H1 (cell line): Measurements from ENCODE around the gene ASB16. TPM values are rescaled to one million over a fixed set of nuclear protein-coding genes. Genes with fewer than 3 reads are reported as not detected.

Experiments used
- CTCF ChIA-PET: fragments of 300-600 bp; sonication (Branson Sonifier 250); formaldehyde crosslinking; loops from one replicate; lab custom pipeline; 2021; ENCODE audit not compliant: partially characterized antibody; lab: Charles Lee
- POLR2A ChIA-PET: fragments of 300-600 bp; sonication (Branson Sonifier 250); formaldehyde crosslinking; loops from one replicate; lab custom pipeline; 2021; ENCODE audit warnings: inconsistent platforms; ENCODE audit not compliant: partially characterized antibody; lab: Charles Lee
- DNase-seq, 2 experiments: peaks; one replicate each; pipeline versions ENCODE4 v3.0.0 to v3.0.0-alpha.2; 2010 to 2022; ENCODE audit warnings: low spot score in 2 of 2, low read depth in 1 of 2, mixed read lengths in 1 of 2
- FAIRE-seq: peaks from 2 replicates; lab custom pipeline; 2011; peaks lifted over from hg19 to GRCh38; lab: Jason Lieb, UNC
- H2AFZ ChIP-seq: 2 replicates; pipeline ENCODE4 v1.8.1; 2012; ENCODE audit warnings: low read length, inconsistent platforms
- H2AK5ac ChIP-seq: 2 replicates; pipeline ENCODE4 v1.6.1; 2013; ENCODE audit warnings: low read depth, low read length
- H2BK120ac ChIP-seq: replicated peaks from 2 replicates; pipeline ENCODE3; 2013; ENCODE audit warnings: low read depth, low read length, inconsistent platforms
- H2BK12ac ChIP-seq: 2 replicates; pipeline ENCODE4 v1.6.1; 2013; ENCODE audit warnings: low read depth, low read length
- H2BK15ac ChIP-seq: 2 replicates; pipeline ENCODE4 v1.6.1; 2013; ENCODE audit warnings: low read length
- H2BK20ac ChIP-seq: 2 replicates; pipeline ENCODE4 v1.6.1; 2013; ENCODE audit warnings: low read length
- H2BK5ac ChIP-seq: 2 replicates; pipeline ENCODE4 v1.6.1; 2013; ENCODE audit warnings: low read depth, low read length
- H3K14ac ChIP-seq: 2 replicates; pipeline ENCODE4 v1.6.1; 2013; ENCODE audit warnings: inconsistent platforms; ENCODE audit not compliant: insufficient read length
- H3K18ac ChIP-seq: 2 replicates; pipeline ENCODE4 v1.6.1; 2013; ENCODE audit warnings: low read length; ENCODE audit errors: extremely low read depth
- H3K23ac ChIP-seq: 2 replicates; pipeline ENCODE4 v1.6.1; 2013; ENCODE audit warnings: inconsistent platforms; ENCODE audit not compliant: insufficient read length
- H3K23me2 ChIP-seq: 2 replicates; pipeline ENCODE4 v1.6.1; 2013; ENCODE audit warnings: low read depth, low read length
- H3K27ac ChIP-seq: 2 replicates; pipeline ENCODE4 v1.6.1; 2011; ENCODE audit warnings: low read depth, low read length, inconsistent platforms
- H3K27me3 ChIP-seq, 4 experiments: replicated peaks in 1 of 4; 1 replicate in 1 of 4; 2 replicates in 3 of 4; pipeline versions ENCODE4 v1.6.1 to v1.8.1; 2011 to 2013; ENCODE audit warnings: low read length in 3 of 4, mild to moderate bottlenecking in 3 of 4, inconsistent platforms in 2 of 4, mixed read lengths in 2 of 4, moderate library complexity in 1 of 4; ENCODE audit not compliant: control insufficient read depth in 3 of 4, insufficient read depth in 3 of 4; ENCODE audit errors: extremely low read depth in 1 of 4
- H3K36me3 ChIP-seq, 4 experiments: 2 replicates each; pipeline versions ENCODE4 v1.6.1 to v1.8.1; 2011 to 2013; ENCODE audit warnings: mild to moderate bottlenecking in 4 of 4, low read length in 3 of 4, moderate library complexity in 2 of 4, control low read depth in 1 of 4, inconsistent platforms in 1 of 4; ENCODE audit not compliant: insufficient read depth in 4 of 4, control insufficient read depth in 2 of 4
- H3K4ac ChIP-seq: replicated peaks from 2 replicates; pipeline ENCODE3; 2013; ENCODE audit warnings: low read length, low read depth, mixed read lengths, inconsistent platforms; ENCODE audit not compliant: insufficient read length
- H3K4me1 ChIP-seq, 4 experiments: replicated peaks in 1 of 4; 1 replicate in 1 of 4; 2 replicates in 3 of 4; pipeline versions ENCODE4 v1.6.1 to v1.8.1; 2011 to 2013; ENCODE audit warnings: low read length in 3 of 4, inconsistent platforms in 2 of 4, mixed read lengths in 1 of 4; ENCODE audit not compliant: insufficient read depth in 4 of 4, control insufficient read depth in 3 of 4
- H3K4me2 ChIP-seq, 2 experiments: 2 replicates each; pipeline versions ENCODE4 v1.6.1 to v1.8.1; 2011 to 2013; ENCODE audit warnings: low read depth in 2 of 2, low read length in 2 of 2, control low read depth in 1 of 2, inconsistent platforms in 1 of 2, mild to moderate bottlenecking in 1 of 2; ENCODE audit not compliant: insufficient read depth in 1 of 2
- H3K4me3 ChIP-seq, 4 experiments: fragments of 200-600, 300-600 bp in 1 of 4; sonication (generic), shearing (Covaris generic), sonication (Bioruptor Twin) in 1 of 4; 2 replicates each; pipeline versions ENCODE4 v1.5.1 to v1.8.1; 2011 to 2016; ENCODE audit warnings: low read length in 4 of 4, low read depth in 3 of 4, control low read depth in 2 of 4, inconsistent platforms in 2 of 4, mild to moderate bottlenecking in 2 of 4, mixed read lengths in 1 of 4, moderate library complexity in 1 of 4; ENCODE audit not compliant: insufficient read depth in 2 of 4; ENCODE audit errors: extremely low read depth in 1 of 4
- H3K56ac ChIP-seq: replicated peaks from 2 replicates; pipeline ENCODE3; 2013; ENCODE audit warnings: low read depth, mild to moderate bottlenecking, mixed read lengths, low read length, inconsistent platforms; ENCODE audit not compliant: insufficient read length
- H3K79me1 ChIP-seq: 2 replicates; pipeline ENCODE4 v1.6.1; 2013; ENCODE audit warnings: low read depth, low read length, control low read depth
- H3K79me2 ChIP-seq, 2 experiments: 2 replicates each; pipeline versions ENCODE4 v1.6.1 to v1.8.1; 2012 to 2013; ENCODE audit warnings: low read length in 2 of 2, mild to moderate bottlenecking in 2 of 2, inconsistent platforms in 1 of 2; ENCODE audit not compliant: insufficient read depth in 2 of 2, control insufficient read depth in 1 of 2
- H3K9ac ChIP-seq, 4 experiments: replicated peaks in 1 of 4; 1 replicate in 1 of 4; 2 replicates in 3 of 4; pipeline versions ENCODE4 v1.6.1 to v1.8.1; 2011 to 2013; ENCODE audit warnings: low read depth in 3 of 4, low read length in 3 of 4, control low read depth in 2 of 4, mild to moderate bottlenecking in 2 of 4, moderate library complexity in 2 of 4, inconsistent platforms in 1 of 4; ENCODE audit errors: extremely low read depth in 1 of 4
- H3K9me3 ChIP-seq, 2 experiments: 2 replicates each; pipeline versions ENCODE4 v1.6.1 to v1.8.1; 2012 to 2013; ENCODE audit warnings: mild to moderate bottlenecking in 2 of 2, moderate library complexity in 2 of 2, control low read depth in 1 of 2, inconsistent platforms in 1 of 2, low read depth in 1 of 2, low read length in 1 of 2, mixed read lengths in 1 of 2; ENCODE audit not compliant: insufficient read depth in 2 of 2
- H4K20me1 ChIP-seq, 2 experiments: replicated peaks in 1 of 2; 2 replicates each; pipeline versions ENCODE3 to v1.8.1; 2011 to 2013; ENCODE audit warnings: inconsistent platforms in 2 of 2, low read length in 2 of 2, mild to moderate bottlenecking in 1 of 2; ENCODE audit not compliant: insufficient read depth in 2 of 2, control insufficient read depth in 1 of 2
- H4K5ac ChIP-seq: 2 replicates; pipeline ENCODE4 v1.6.1; 2013; ENCODE audit warnings: low read length, low read depth, mixed read lengths, inconsistent platforms; ENCODE audit not compliant: insufficient read length
- H4K8ac ChIP-seq: 2 replicates; pipeline ENCODE4 v1.8.0; 2013; ENCODE audit warnings: mild to moderate bottlenecking, moderate library complexity, low read length, inconsistent platforms; ENCODE audit not compliant: insufficient read depth; ENCODE audit errors: extremely low read depth
- H4K91ac ChIP-seq: replicated peaks from 2 replicates; pipeline ENCODE3; 2013; ENCODE audit warnings: low read length, mixed read lengths, inconsistent platforms; ENCODE audit not compliant: insufficient read length
- BACH1 ChIP-seq: IDR thresholded peaks from 2 replicates; pipeline ENCODE4 v1.6.1; 2012; ENCODE audit warnings: low read length, improper control_type of control experiment
- CHD1 ChIP-seq: IDR thresholded peaks from 2 replicates; pipeline ENCODE4 v1.6.1; 2012; ENCODE audit warnings: low read depth, low read length, improper control_type of control experiment
- EZH2 ChIP-seq: fragments of 200-600 bp; sonication (generic); IDR thresholded peaks from 2 replicates; pipeline ENCODE4 v1.7.1; 2012; ENCODE audit warnings: low read depth, mild to moderate bottlenecking, moderate library complexity, low read length, inconsistent platforms; ENCODE audit not compliant: severe bottlenecking
- HDAC2 ChIP-seq, 2 experiments: fragments of 300-600 bp in 1 of 2; sonication (generic) in 1 of 2; IDR thresholded peaks; 2 replicates each; pipeline ENCODE4 v1.6.1; 2011 to 2012; ENCODE audit warnings: low read depth in 2 of 2, low read length in 2 of 2, mild to moderate bottlenecking in 2 of 2, moderate library complexity in 2 of 2, borderline replicate concordance in 1 of 2, inconsistent platforms in 1 of 2
- KDM5A ChIP-seq: fragments of 200-600 bp; IDR thresholded peaks from 2 replicates; pipeline ENCODE4 v1.7.1; 2012; ENCODE audit warnings: mild to moderate bottlenecking, low read length, inconsistent platforms, mixed read lengths
- NANOG ChIP-seq: IDR thresholded peaks from 2 replicates; pipeline ENCODE4 v1.6.1; 2011; ENCODE audit warnings: low read length, low read depth, mild to moderate bottlenecking, inconsistent platforms; ENCODE audit not compliant: insufficient read depth, poor library complexity, severe bottlenecking
- PHF8 ChIP-seq: fragments of 200-600 bp; sonication (generic); conservative IDR thresholded peaks from 2 replicates; pipeline ENCODE4 v1.7.1; 2012; ENCODE audit warnings: low read depth, mild to moderate bottlenecking, inconsistent platforms, low read length, moderate library complexity
- POLR2A ChIP-seq, 2 experiments: IDR thresholded peaks; 1 replicate in 1 of 2; 2 replicates in 1 of 2; pipeline ENCODE4 v1.6.1; 2011; ENCODE audit warnings: low read depth in 2 of 2, low read length in 2 of 2, mild to moderate bottlenecking in 2 of 2; ENCODE audit errors: control extremely low read depth in 1 of 2
- RNF2 ChIP-seq: fragments of 200-900, 300-1000 bp; sonication (generic); IDR thresholded peaks from 2 replicates; pipeline ENCODE4 v1.7.1; 2016; ENCODE audit warnings: borderline replicate concordance, low read depth, mild to moderate bottlenecking, antibody characterized with exemption, low read length; ENCODE audit not compliant: poor library complexity, severe bottlenecking; ENCODE audit errors: missing control alignments
- SIN3A ChIP-seq, 2 experiments: IDR thresholded peaks in 1 of 2; conservative IDR thresholded peaks in 1 of 2; 2 replicates each; pipeline ENCODE4 v1.6.1; 2011 to 2012; ENCODE audit warnings: low read length in 2 of 2, improper control_type of control experiment in 1 of 2, low read depth in 1 of 2, mild to moderate bottlenecking in 1 of 2
- TEAD4 ChIP-seq: IDR thresholded peaks from 2 replicates; pipeline ENCODE4 v1.6.1; 2012; ENCODE audit warnings: low read depth, low read length, inconsistent platforms, mixed read lengths
- WGBS, 2 experiments: shearing (Covaris generic) in 1 of 2; methylation state at CpG; one replicate each; pipeline versions ENCODE4 v1.1.6 to v1.1.7; 2013 to 2015; ENCODE audit warnings: low lambda C conversion rate in 2 of 2, mixed read lengths in 2 of 2, inconsistent platforms in 1 of 2, low coverage in 1 of 2, missing lambda C conversion rate in 1 of 2; ENCODE audit not compliant: insufficient replicate concordance in 2 of 2, insufficient coverage in 1 of 2, insufficient read length in 1 of 2; ENCODE audit errors: extremely low coverage in 1 of 2, missing lambda C conversion rate in 1 of 2; 5-methylcytosine and 5-hydroxymethylcytosine counted together
- polyA plus RNA-seq, 7 experiments: library from polyadenylated mRNA; depleted of rRNA in 3 of 7; stranded (reverse) in 5 of 7; unstranded in 2 of 7; fragments of >200 nt in 5 of 7; fragments of 200-250 nt in 2 of 7; gene quantifications; 1 replicate in 5 of 7; 2 replicates in 1 of 7; 4 replicates in 1 of 7; pipeline versions ENCODE4 v1.2.1 to v1.2.3, GENCODE V29; 2011 to 2013; ENCODE audit warnings: missing spikeins in 2 of 7, mixed read lengths in 2 of 7
- total RNA-seq: library from RNA; stranded (reverse); fragmentation: NEBNext Ultra II Directional; extraction: Animal tissue kit (Norgen Biotek cat#: 25700); gene quantifications from 2 replicates; pipeline ENCODE4 v1.2.1, GENCODE V29; 2021
- TF ChIP-seq, protein P1 (sequence below): IDR thresholded peaks from 2 replicates; pipeline ENCODE4 v1.6.1; 2011; ENCODE audit warnings: low read depth, mild to moderate bottlenecking, low read length; ENCODE audit not compliant: insufficient read depth

ASB16 gene
- total and polyA plus RNA-seq, 2 of the 8 experiments (the other 6 are each of a cell fraction or from before 2014, with no cell fraction given): 0.05 TPM; not detected in 1

- no peaks in the 10 kb centered on the region for H3K79me2 ChIP-seq
- no peak overlapping the region for H2BK12ac ChIP-seq
- H2BK5ac ChIP-seq: no peak overlapping the region
- H3K36me3 ChIP-seq: no peaks in the 10 kb centered on the region
- H3K4me3 ChIP-seq: no peak overlapping the region
- H3K79me1 ChIP-seq: no peaks in the 10 kb centered on the region
- no peak overlapping the region for H3K18ac ChIP-seq
- no peaks in the 10 kb centered on the region for H3K9me3 ChIP-seq
- no peaks in the 10 kb centered on the region for H3K27me3 ChIP-seq
- H3K14ac ChIP-seq: no peak overlapping the region
- no peak for FAIRE-seq
- no peak overlapping the region for H3K4me2 ChIP-seq
- no peak overlapping the region for H3K4ac ChIP-seq
- no peaks in the 10 kb centered on the region for H4K20me1 ChIP-seq
- no peak overlapping the region for H2AFZ ChIP-seq
- no peak overlapping the region for H4K5ac ChIP-seq
- no peaks in the 10 kb centered on the region for H3K23me2 ChIP-seq
- no peak overlapping the region for H2AK5ac ChIP-seq
- no peak for DNase-seq
- H4K91ac ChIP-seq: no peak overlapping the region
- H3K4me1 ChIP-seq: no peaks in the 10 kb centered on the region
- H2BK120ac ChIP-seq: no peak overlapping the region
- ChIA-PET CTCF (interaction anchor here (1.5 to 4.1 kb wide), 3 partner anchors 14 to 33 kb away, joined by 4 to 27 read pairs (median 8); no protein-coding TSS in a partner anchor), POLR2A (no interaction called here)
- no peak overlapping the region for H2BK15ac ChIP-seq
- no peak overlapping the region for H3K9ac ChIP-seq
- no peak overlapping the region for H4K8ac ChIP-seq
- no peak overlapping the region for H2BK20ac ChIP-seq
- no peak overlapping the region for H3K23ac ChIP-seq
- no peak overlapping the region for H3K56ac ChIP-seq
- 87% methylated on average over 5 of the region's 5 CpGs; no CpG with 5 or more reads in 1 of the 2 experiments for WGBS, 2 experiments
- no peak overlapping the region for H3K27ac ChIP-seq
- no peak for TF ChIP-seq CHD1
- TF ChIP-seq POLR2A (IDR thresholded peaks at IDR 0.05; ENCODE audit: control extremely low read depth in 1 of 2, low read depth in 2 of 2, low read length in 2 of 2): no peak
- no peak for TF ChIP-seq SIN3A (conservative IDR thresholded peaks at IDR 0.05 in 1 of 2, IDR thresholded peaks at IDR 0.05 in 1 of 2; ENCODE audit: low read depth in 1 of 2, low read length in 2 of 2)
- no peak for TF ChIP-seq HDAC2 (IDR thresholded peaks at IDR 0.05; ENCODE audit: borderline replicate concordance in 1 of 2, low read depth in 2 of 2, low read length in 2 of 2)
- no peak for TF ChIP-seq EZH2
- no peak for TF ChIP-seq NANOG
- TF ChIP-seq BACH1: no peak
- TF ChIP-seq PHF8: no peak
- TF ChIP-seq, protein P1, sequence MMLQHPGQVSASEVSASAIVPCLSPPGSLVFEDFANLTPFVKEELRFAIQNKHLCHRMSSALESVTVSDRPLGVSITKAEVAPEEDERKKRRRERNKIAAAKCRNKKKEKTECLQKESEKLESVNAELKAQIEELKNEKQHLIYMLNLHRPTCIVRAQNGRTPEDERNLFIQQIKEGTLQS: no peak
- no peak for TF ChIP-seq KDM5A
- no peak for TF ChIP-seq RNF2
- no peak for TF ChIP-seq TEAD4
Observed at GRCh38 chr17:44130693-44131349, 39.7 kb upstream of the ASB16 start.
